Adrenal gland (tissue), 12 donors: Measurements from ENCODE around the gene GATA3. TPM values are rescaled to one million over a fixed set of nuclear protein-coding genes. Genes with fewer than 3 reads are reported as not detected.

ENCODE experiments used
- DNase-seq, 7 donors: peaks; one replicate each; pipeline ENCODE4 v3.0.0-alpha.2; 2019 to 2020
- H3K27ac ChIP-seq, 5 donors: fragments of 200-600 bp; sonication (generic) in 4 of 5; 1 replicate in 3 of 5; 2 replicates in 2 of 5; pipeline versions ENCODE4 v1.5.1 to v1.8.0; 2016 to 2020; ENCODE audit warnings: mild to moderate bottlenecking in 1 of 5
- H3K27me3 ChIP-seq: fragments of 200-600 bp; 2 replicates; pipeline ENCODE4 v1.8.0; 2021
- H3K36me3 ChIP-seq, 2 donors: fragments of 200-600 bp; replicated peaks in 1 of 2; 1 replicate in 1 of 2; 2 replicates in 1 of 2; pipeline versions ENCODE4 v1.5.1 to v1.8.0; 2018 to 2022
- H3K4me1 ChIP-seq, 2 donors: fragments of 200-600 bp; replicated peaks in 1 of 2; 1 replicate in 1 of 2; 2 replicates in 1 of 2; pipeline versions ENCODE4 v1.5.1 to v1.8.0; 2018 to 2021
- H3K4me3 ChIP-seq, 4 donors: fragments of 200-600 bp; sonication (generic) in 3 of 4; one replicate each; pipeline ENCODE4 v1.5.1; 2016 to 2018
- H3K9me3 ChIP-seq, 3 donors: fragments of 200-600 bp; sonication (generic) in 1 of 3; replicated peaks in 1 of 3; 1 replicate in 2 of 3; 2 replicates in 1 of 3; pipeline versions ENCODE4 v1.5.1 to v1.8.0; 2016 to 2021
- POLR2A ChIP-seq, 2 donors: fragments of 450-650 bp; IDR thresholded peaks; one replicate each; pipeline ENCODE4 v1.6.1; 2017; ENCODE audit warnings: antibody characterized with exemption in 2 of 2, mild to moderate bottlenecking in 2 of 2, moderate library complexity in 1 of 2
- WGBS, 4 donors: extraction: QIAGEN DNeasy Blood & Tissue Kit in 2 of 4; methylation state at CpG; one replicate each; pipeline versions ENCODE4 v1.1.5 to v1.1.7; 2013 to 2017; 5-methylcytosine and 5-hydroxymethylcytosine counted together
- intact Hi-C, 2 donors: fragments of 100-400 bp; cut with DNase I; formaldehyde crosslinking; loops; one replicate each; pipeline versions ENCODE4 v1.14.1 to v1.15.0; 2022 to 2023
- polyA plus RNA-seq, 3 donors: library from polyadenylated mRNA; stranded (reverse); fragments of 200-250 nt in 2 of 3; fragments of 350-450 nt in 1 of 3; fragmentation: Illumina TruSeq in 1 of 3; extraction: RNeasy Lipid Tissue Mini Kit (QIAGEN cat#74804) in 1 of 3; gene quantifications; one replicate each; pipeline ENCODE4 v1.2.3, GENCODE V29; 2013 to 2014
- total RNA-seq, 9 donors: library from RNA; depleted of rRNA in 4 of 9; stranded (reverse); fragments of >200 nt in 4 of 9; fragments of 120-200 nt in 1 of 9; fragmentation: NEBNext Ultra II Directional in 1 of 9; extraction: Animal tissue kit (Norgen Biotek cat#: 25700) in 1 of 9; gene quantifications; one replicate each; pipeline versions ENCODE4 v1.1.0 to v1.2.4, GENCODE V29; 2013 to 2023
- TF ChIP-seq, protein P1 (sequence below), 6 experiments: fragments of 450-650 bp in 4 of 6; fragments of 200-600 bp in 2 of 6; sonication (generic) in 1 of 6; IDR thresholded peaks; 1 replicate in 5 of 6; 2 replicates in 1 of 6; pipeline versions ENCODE4 v1.5.1 to v1.8.0; 2016 to 2021; ENCODE audit warnings: antibody characterized with exemption in 6 of 6, mild to moderate bottlenecking in 2 of 6, moderate library complexity in 1 of 6
- donor health status: healthy with polysubstance abuse.
- donor health status: Bipolar disorder and iron deficiency.
- donor health status: DM: yes; HTN: yes; CAD: no.
- donor health status: DM: no; HTN: no; CAD: no.
- donor health status: DM: no; HTN: no; CAD: no.
- donor health status: DM: yes; HTN: yes; CAD: no.

Gene GATA3
- total and polyA plus RNA-seq, 12 donors: 1.8 to 11.6 (median 4.7) TPM

GRCh38 chr10:8045726-8046494, 8.6 kb upstream of the GATA3 start:
- DNase-seq: peak in 1 of 7 donors; percentile 45
- WGBS, 4 donors: 8 to 14% (median 12%) methylated on average over 15 to 17 of the region's 17 CpGs
- Histone ChIP-seq H3K36me3 (no peaks in the 10 kb centered on the region), H3K27ac (no peak overlapping the region), H3K4me1 (peaks cover 20 to 30% of the 10 kb centered on the region in 2 donors), H3K9me3 (no peaks in the 10 kb centered on the region), H3K27me3 (peaks cover 97% of the 10 kb centered on the region), H3K4me3 (peak overlapping the region in 1 of 4 donors; percentile 42)
- intact Hi-C loops: no loop called here
- TF ChIP-seq POLR2A (IDR thresholded peaks at IDR 0.05): no peak
- TF ChIP-seq, protein P1, sequence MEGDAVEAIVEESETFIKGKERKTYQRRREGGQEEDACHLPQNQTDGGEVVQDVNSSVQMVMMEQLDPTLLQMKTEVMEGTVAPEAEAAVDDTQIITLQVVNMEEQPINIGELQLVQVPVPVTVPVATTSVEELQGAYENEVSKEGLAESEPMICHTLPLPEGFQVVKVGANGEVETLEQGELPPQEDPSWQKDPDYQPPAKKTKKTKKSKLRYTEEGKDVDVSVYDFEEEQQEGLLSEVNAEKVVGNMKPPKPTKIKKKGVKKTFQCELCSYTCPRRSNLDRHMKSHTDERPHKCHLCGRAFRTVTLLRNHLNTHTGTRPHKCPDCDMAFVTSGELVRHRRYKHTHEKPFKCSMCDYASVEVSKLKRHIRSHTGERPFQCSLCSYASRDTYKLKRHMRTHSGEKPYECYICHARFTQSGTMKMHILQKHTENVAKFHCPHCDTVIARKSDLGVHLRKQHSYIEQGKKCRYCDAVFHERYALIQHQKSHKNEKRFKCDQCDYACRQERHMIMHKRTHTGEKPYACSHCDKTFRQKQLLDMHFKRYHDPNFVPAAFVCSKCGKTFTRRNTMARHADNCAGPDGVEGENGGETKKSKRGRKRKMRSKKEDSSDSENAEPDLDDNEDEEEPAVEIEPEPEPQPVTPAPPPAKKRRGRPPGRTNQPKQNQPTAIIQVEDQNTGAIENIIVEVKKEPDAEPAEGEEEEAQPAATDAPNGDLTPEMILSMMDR (IDR thresholded peaks at IDR 0.05): no peak

DNA sequence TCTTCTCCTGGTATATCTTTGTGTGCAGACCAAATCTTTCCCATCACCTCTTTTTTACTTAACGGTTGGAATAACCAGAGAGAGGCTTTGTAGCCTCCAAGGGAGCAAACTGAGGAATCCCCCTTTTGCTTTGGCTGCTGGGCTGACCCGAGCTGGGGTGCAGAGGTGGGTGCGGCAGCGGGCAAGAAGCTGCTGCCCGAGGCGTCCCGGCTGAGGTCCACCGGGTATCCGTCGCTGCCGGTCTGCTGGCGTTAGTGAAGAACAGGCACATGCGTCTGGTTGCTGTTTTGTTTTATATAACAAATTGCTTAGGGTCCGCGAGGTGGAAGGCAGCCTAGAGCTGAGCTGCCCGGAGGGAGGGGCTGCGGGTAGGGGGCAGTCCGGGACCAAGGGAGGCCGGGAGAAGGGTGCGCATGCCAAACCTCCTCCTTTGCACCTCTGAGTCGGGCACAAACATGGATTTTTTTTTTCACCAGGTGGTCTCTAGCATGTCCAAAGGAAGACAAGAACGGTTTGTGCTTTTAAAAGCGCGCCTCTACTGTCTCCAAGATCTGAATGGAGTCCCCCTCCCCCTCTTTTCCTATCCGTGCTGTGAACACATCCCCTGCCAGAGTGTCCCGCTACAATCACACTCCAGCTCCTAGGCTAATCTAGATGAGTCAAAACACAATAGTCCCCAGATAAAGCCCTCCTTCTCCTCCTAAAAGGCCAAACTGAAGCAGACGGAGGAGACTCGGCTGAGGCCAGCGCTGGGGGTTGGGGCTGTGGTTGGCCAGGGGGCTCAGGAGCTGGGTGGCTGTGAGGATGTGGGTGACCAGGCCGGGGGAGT, 6.8 kb upstream of the GATA3 start:
- H3K27me3 ChIP-seq: peaks cover 97% of the 10 kb centered on the region
- no peaks in the 10 kb centered on the region for H3K36me3 ChIP-seq
- no peak overlapping the region for H3K4me3 ChIP-seq
- DNase-seq: no peak
- intact Hi-C loops: no loop called here
- peak overlapping the region in 1 of 5 donors; percentile 17 for H3K27ac ChIP-seq
- no peak for TF ChIP-seq POLR2A (IDR thresholded peaks at IDR 0.05)
- TF ChIP-seq, protein P1 (IDR thresholded peaks at IDR 0.05): no peak
- peaks cover 21 to 37% of the 10 kb centered on the region in 2 donors for H3K4me1 ChIP-seq
- H3K9me3 ChIP-seq: no peaks in the 10 kb centered on the region
- WGBS, 4 donors: 6 to 12% (median 9%) methylated on average over 21 to 30 of the region's 30 CpGs

- Histone ChIP-seq H3K27me3 (peaks cover 94% of the 10 kb centered on the region), H3K27ac (peak overlapping the region in 1 of 5 donors; percentile 71), H3K36me3 (no peaks in the 10 kb centered on the region), H3K4me3 (no peak overlapping the region), H3K4me1 (peaks cover 21 to 37% of the 10 kb centered on the region in 2 donors), H3K9me3 (no peaks in the 10 kb centered on the region)
- WGBS, 4 donors: 10 to 20% (median 12%) methylated on average over 23 to 29 of the region's 29 CpGs
- intact Hi-C loops: no loop called here
- TF ChIP-seq, protein P1 (IDR thresholded peaks at IDR 0.05): no peak
- TF ChIP-seq POLR2A (IDR thresholded peaks at IDR 0.05): no peak
- no peak for DNase-seq
Observed at GRCh38 chr10:8048281-8049008, 6.0 kb upstream of the GATA3 start.
